Fibroblast of lung (primary cell): ENCODE data around the gene SPPL3. TPM values are rescaled to one million over a fixed set of nuclear protein-coding genes. Genes with fewer than 3 reads are reported as not detected.
A peak's percentile ranks its signal among the peaks of the same experiment; 100 is the strongest.
"Not testable (repeated sequence)": the region's sequence is repeated elsewhere in the genome, so short reads cannot be mapped to it uniquely, and the experiment has no call there.

Experiments used
- DNase-seq, 2 donors: peaks; one replicate each; pipeline versions ENCODE4 v3.0.0 to v3.0.0-alpha.2; 2010; ENCODE audit warnings: low read depth in 2 of 2
- H2AFZ ChIP-seq: 2 replicates; pipeline ENCODE4 v1.5.1; 2012; ENCODE audit warnings: low read length, control low read depth, inconsistent platforms
- H3K27ac ChIP-seq: 2 replicates; pipeline ENCODE4 v1.5.1; 2011; ENCODE audit warnings: low read length, control low read depth; ENCODE audit not compliant: insufficient read depth
- H3K27me3 ChIP-seq: 2 replicates; pipeline ENCODE4 v1.5.1; 2011; ENCODE audit warnings: mild to moderate bottlenecking, low read length; ENCODE audit not compliant: control insufficient read depth, insufficient read depth
- H3K36me3 ChIP-seq: 2 replicates; pipeline ENCODE4 v1.5.1; 2011; ENCODE audit warnings: low read length; ENCODE audit not compliant: control insufficient read depth, insufficient read depth
- H3K4me1 ChIP-seq: 2 replicates; pipeline ENCODE4 v1.5.1; 2011; ENCODE audit warnings: low read length; ENCODE audit not compliant: control insufficient read depth, insufficient read depth; ENCODE audit errors: extremely low read depth
- H3K4me2 ChIP-seq: 2 replicates; pipeline ENCODE4 v1.5.1; 2011; ENCODE audit warnings: low read length, control low read depth; ENCODE audit not compliant: insufficient read depth; ENCODE audit errors: extremely low read depth
- H3K4me3 ChIP-seq, 4 experiments: fragments of 200-600 bp in 1 of 4; sonication (generic) in 1 of 4; replicated peaks in 1 of 4; 2 replicates each; pipeline ENCODE4 v1.5.1; 2011 to 2016; ENCODE audit warnings: low read length in 4 of 4, low read depth in 3 of 4, mild to moderate bottlenecking in 3 of 4, control low read depth in 2 of 4, inconsistent platforms in 1 of 4, mixed read lengths in 1 of 4; ENCODE audit not compliant: insufficient read depth in 1 of 4; ENCODE audit errors: control extremely low read depth in 1 of 4
- H3K79me2 ChIP-seq: 2 replicates; pipeline ENCODE4 v1.5.1; 2012; ENCODE audit warnings: mild to moderate bottlenecking, low read length, inconsistent platforms; ENCODE audit not compliant: control insufficient read depth, insufficient read depth
- H3K9ac ChIP-seq: 2 replicates; pipeline ENCODE4 v1.5.1; 2011; ENCODE audit warnings: mild to moderate bottlenecking, low read length, control low read depth; ENCODE audit not compliant: insufficient read depth
- H3K9me3 ChIP-seq: 2 replicates; pipeline ENCODE4 v1.5.1; 2012; ENCODE audit warnings: low read depth, low read length; ENCODE audit not compliant: control insufficient read depth, insufficient read depth
- H4K20me1 ChIP-seq: 2 replicates; pipeline ENCODE4 v1.5.1; 2011; ENCODE audit warnings: low read length; ENCODE audit not compliant: control insufficient read depth, insufficient read depth; ENCODE audit errors: extremely low read depth
- EZH2 ChIP-seq: IDR thresholded peaks from 2 replicates; pipeline ENCODE4 v1.5.1; 2012; ENCODE audit warnings: low read length, control low read depth, mild to moderate bottlenecking; ENCODE audit errors: missing control alignments
- polyA minus RNA-seq: library from RNA; depleted of rRNA, polyadenylated mRNA; stranded (reverse); fragments of >200 nt; gene quantifications from 2 replicates; pipeline ENCODE4 v1.2.3, GENCODE V29; 2011; ENCODE audit warnings: low replicate concordance
- polyA plus RNA-seq, 2 donors: library from polyadenylated mRNA; depleted of rRNA in 1 of 2; stranded (reverse) in 1 of 2; unstranded in 1 of 2; fragments of >200 nt; gene quantifications; 2 replicates each; pipeline ENCODE4 v1.2.1, GENCODE V29; 2011 to 2012; ENCODE audit warnings: missing spikeins in 1 of 2
- total RNA-seq: library from RNA; depleted of rRNA; stranded (reverse); fragments of >200 nt; gene quantifications from 2 replicates; pipeline ENCODE4 v1.2.1, GENCODE V29; 2014
- TF ChIP-seq, protein P1 (sequence below), 2 donors: IDR thresholded peaks in 1 of 2; conservative IDR thresholded peaks in 1 of 2; 1 replicate in 1 of 2; 2 replicates in 1 of 2; pipeline ENCODE4 v1.5.1; 2011 to 2012; ENCODE audit warnings: low read length in 2 of 2, control low read depth in 1 of 2, inconsistent platforms in 1 of 2, low read depth in 1 of 2, mild to moderate bottlenecking in 1 of 2

SPPL3 gene, protein sequence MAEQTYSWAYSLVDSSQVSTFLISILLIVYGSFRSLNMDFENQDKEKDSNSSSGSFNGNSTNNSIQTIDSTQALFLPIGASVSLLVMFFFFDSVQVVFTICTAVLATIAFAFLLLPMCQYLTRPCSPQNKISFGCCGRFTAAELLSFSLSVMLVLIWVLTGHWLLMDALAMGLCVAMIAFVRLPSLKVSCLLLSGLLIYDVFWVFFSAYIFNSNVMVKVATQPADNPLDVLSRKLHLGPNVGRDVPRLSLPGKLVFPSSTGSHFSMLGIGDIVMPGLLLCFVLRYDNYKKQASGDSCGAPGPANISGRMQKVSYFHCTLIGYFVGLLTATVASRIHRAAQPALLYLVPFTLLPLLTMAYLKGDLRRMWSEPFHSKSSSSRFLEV
- 5.1 and 7.1 TPM in 2 replicates for total RNA-seq
- polyA plus RNA-seq = 41.4 and 42.6 TPM in 2 replicates
- polyA plus RNA-seq (2012) = 25.4 and 26.6 TPM in 2 replicates
- 144 and 210 TPM in 2 replicates for polyA minus RNA-seq

DNA sequence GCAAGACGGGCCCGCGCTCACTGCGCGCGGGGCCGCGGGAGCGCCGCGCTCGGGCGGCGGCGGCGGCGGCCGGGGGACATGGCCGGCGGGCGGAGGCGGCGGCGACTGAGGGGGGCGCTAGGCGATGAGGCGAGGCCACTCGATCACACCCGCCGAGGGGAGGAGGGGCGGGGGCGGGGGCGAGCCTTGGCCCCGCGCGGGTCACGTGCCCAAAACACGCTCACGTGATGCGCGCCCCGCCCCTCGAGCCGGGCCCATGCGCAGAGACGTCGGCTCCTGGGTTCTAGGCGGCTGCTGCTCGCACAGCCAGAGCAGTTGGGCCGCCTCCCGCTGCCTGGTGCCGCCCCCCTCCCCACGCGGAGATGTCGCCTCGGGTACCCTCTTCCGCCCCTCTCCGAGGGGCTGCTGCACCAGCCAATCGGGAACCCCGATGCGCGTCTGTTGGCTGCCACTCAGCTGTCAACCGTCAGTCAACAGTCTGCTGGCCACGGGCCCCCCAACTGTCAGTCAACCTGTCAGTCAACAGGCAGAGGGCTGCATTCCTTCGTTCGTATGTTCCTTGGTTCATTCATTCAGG is at the start of gene SPPL3:
Gene SPPL3, minus strand, starts transcription at position 162 of the 577 bp plus-strand sequence. CDS start 491 bp downstream, outside the sequence.
- Histone ChIP-seq H3K9ac (peak within 1 kb of the TSS; percentile 72), H2AFZ (peak within 1 kb of the TSS; percentile 90), H3K4me3 (peak within 1 kb of the TSS; percentile 62 to 95 (median 86)), H3K27ac (peak within 1 kb of the TSS; percentile 18), H3K36me3 (no peaks in the 10 kb centered on the region), H3K27me3 (no peaks in the 10 kb centered on the region), H3K4me2 (peak within 1 kb of the TSS; percentile 89), H3K79me2 (peaks cover 28% of the 10 kb centered on the region), H3K4me1 (no peaks in the 10 kb centered on the region), H3K9me3 (no peaks in the 10 kb centered on the region), H4K20me1 (no peaks in the 10 kb centered on the region)
- TF ChIP-seq, protein P1, sequence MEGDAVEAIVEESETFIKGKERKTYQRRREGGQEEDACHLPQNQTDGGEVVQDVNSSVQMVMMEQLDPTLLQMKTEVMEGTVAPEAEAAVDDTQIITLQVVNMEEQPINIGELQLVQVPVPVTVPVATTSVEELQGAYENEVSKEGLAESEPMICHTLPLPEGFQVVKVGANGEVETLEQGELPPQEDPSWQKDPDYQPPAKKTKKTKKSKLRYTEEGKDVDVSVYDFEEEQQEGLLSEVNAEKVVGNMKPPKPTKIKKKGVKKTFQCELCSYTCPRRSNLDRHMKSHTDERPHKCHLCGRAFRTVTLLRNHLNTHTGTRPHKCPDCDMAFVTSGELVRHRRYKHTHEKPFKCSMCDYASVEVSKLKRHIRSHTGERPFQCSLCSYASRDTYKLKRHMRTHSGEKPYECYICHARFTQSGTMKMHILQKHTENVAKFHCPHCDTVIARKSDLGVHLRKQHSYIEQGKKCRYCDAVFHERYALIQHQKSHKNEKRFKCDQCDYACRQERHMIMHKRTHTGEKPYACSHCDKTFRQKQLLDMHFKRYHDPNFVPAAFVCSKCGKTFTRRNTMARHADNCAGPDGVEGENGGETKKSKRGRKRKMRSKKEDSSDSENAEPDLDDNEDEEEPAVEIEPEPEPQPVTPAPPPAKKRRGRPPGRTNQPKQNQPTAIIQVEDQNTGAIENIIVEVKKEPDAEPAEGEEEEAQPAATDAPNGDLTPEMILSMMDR (conservative IDR thresholded peaks at IDR 0.05 in 1 of 2, IDR thresholded peaks at IDR 0.05 in 1 of 2; ENCODE audit: low read depth in 1 of 2, low read length in 2 of 2) = no peak
- no peak for TF ChIP-seq EZH2
- DNase-seq = peak; percentile 81

DNA sequence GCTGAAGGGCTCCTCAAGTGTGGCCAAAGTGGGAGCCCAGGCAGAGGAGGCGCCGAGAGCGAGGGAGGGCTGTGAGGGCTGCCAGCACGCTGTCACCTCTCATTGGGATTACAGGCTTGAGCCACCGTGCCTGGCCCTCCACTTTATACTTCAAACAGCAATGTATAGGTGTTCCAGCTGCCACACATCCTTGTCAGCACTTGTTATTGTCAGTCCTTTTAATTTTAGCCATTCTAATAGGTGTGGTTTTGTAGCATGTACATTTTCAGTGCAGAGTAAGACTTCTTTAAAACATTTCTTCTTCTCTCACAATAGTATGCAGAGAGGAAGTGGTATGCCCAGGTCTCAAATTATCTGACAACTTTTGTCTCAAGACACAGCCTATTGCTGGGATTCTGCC is 46.6 kb upstream of the SPPL3 start:
- Histone ChIP-seq H3K4me2 (no peak overlapping the region), H2AFZ (no peak overlapping the region), H3K36me3 (no peaks in the 10 kb centered on the region), H3K4me1 (no peaks in the 10 kb centered on the region), H3K27ac (no peak overlapping the region), H4K20me1 (no peaks in the 10 kb centered on the region), H3K79me2 (no peaks in the 10 kb centered on the region), H3K27me3 (peaks cover 2% of the 10 kb centered on the region), H3K9ac (no peak overlapping the region), H3K4me3 (no peak overlapping the region), H3K9me3 (no peaks in the 10 kb centered on the region)
- TF ChIP-seq EZH2 = no peak
- TF ChIP-seq, protein P1 (conservative IDR thresholded peaks at IDR 0.05 in 1 of 2, IDR thresholded peaks at IDR 0.05 in 1 of 2; ENCODE audit: low read depth in 1 of 2, low read length in 2 of 2) = no peak
- DNase-seq = no peak

DNA sequence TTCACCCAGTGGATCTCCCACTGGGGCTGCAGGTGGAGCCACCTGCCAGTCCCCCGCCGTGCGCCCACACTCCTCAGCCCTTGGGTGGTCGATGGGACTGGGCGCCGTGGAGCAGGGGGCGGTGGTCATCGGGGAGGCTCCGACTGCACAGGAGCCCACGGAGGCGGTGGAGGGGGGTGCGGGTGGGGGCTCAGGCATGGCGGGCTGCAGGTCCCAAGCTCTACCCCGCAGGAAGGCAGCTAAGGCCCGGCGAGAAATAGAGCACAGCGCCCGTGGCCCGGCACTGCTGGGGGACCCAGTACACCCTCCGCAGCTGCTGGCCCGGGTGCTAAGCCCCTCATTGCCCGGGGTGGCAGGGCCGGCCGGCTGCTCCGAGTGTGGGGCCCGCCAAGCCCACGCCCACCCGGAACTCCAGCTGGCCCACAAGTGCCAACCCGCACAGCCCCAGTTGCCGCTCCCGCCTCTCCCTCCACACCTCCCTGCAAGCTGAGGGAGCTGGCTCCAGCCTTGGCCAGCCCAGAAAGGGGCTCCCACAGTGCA is 46.2 kb upstream of the SPPL3 start:
- H3K36me3 ChIP-seq, H3K9ac ChIP-seq, H3K9me3 ChIP-seq, H2AFZ ChIP-seq, H3K27me3 ChIP-seq, H3K4me3 ChIP-seq, H3K79me2 ChIP-seq, H3K4me1 ChIP-seq, H4K20me1 ChIP-seq, DNase-seq, H3K4me2 ChIP-seq, H3K27ac ChIP-seq: not testable (repeated sequence)

DNA sequence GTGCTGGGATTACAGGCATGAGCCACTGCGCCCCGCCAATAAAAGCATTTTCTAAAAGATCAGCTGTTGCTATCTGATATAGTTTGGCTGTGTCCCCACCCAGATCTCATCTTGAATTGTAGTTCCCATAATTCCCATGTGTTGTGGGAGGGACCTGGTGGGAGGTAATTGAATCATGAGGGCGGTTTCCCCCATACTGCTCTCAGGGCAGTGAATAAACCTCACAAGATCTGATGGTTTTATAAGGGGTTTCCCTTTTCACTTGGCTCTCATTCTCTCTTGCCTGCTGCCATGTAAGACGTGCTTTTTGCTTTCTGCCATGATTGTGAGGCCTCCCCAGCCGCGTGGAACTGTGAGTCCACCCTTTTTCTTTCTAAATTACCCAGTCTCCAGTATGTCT is 41.4 kb upstream of the SPPL3 start:
- H3K36me3 ChIP-seq, H3K4me1 ChIP-seq, H3K9ac ChIP-seq, H3K9me3 ChIP-seq, H3K4me3 ChIP-seq, H2AFZ ChIP-seq, H3K27ac ChIP-seq, H3K4me2 ChIP-seq, H4K20me1 ChIP-seq, H3K27me3 ChIP-seq, H3K79me2 ChIP-seq, DNase-seq: not testable (repeated sequence)
